ENCODE measurements around the gene ATP8B1. TPM values are rescaled to one million over a fixed set of nuclear protein-coding genes. Genes with fewer than 3 reads are reported as not detected.

ATP8B1 gene
- total RNA-seq, 1 donor = 46.7 TPM

- peak overlapping the region; percentile 6 for H3K4me3 ChIP-seq (ENCODE audit: insufficient read depth, low read length)
- peaks cover 23% of the 10 kb centered on the region for H3K4me1 ChIP-seq (ENCODE audit: insufficient read depth, low read length)
- peak overlapping the region; percentile 26 for H2AFZ ChIP-seq (ENCODE audit: low read length)
- peak overlapping the region; percentile 33 for H3K4me2 ChIP-seq (ENCODE audit: insufficient read depth, low read length)
- H3K27ac ChIP-seq (ENCODE audit: low read depth, low read length) = peak overlapping the region; percentile 78
- H3K36me3 ChIP-seq (ENCODE audit: insufficient read depth, low read length) = no peaks in the 10 kb centered on the region
- no peaks in the 10 kb centered on the region for H3K27me3 ChIP-seq (ENCODE audit: insufficient read depth, low read length)
- no peaks in the 10 kb centered on the region for H3K9me3 ChIP-seq (ENCODE audit: low read depth, low read length)
- TF ChIP-seq, protein P1, sequence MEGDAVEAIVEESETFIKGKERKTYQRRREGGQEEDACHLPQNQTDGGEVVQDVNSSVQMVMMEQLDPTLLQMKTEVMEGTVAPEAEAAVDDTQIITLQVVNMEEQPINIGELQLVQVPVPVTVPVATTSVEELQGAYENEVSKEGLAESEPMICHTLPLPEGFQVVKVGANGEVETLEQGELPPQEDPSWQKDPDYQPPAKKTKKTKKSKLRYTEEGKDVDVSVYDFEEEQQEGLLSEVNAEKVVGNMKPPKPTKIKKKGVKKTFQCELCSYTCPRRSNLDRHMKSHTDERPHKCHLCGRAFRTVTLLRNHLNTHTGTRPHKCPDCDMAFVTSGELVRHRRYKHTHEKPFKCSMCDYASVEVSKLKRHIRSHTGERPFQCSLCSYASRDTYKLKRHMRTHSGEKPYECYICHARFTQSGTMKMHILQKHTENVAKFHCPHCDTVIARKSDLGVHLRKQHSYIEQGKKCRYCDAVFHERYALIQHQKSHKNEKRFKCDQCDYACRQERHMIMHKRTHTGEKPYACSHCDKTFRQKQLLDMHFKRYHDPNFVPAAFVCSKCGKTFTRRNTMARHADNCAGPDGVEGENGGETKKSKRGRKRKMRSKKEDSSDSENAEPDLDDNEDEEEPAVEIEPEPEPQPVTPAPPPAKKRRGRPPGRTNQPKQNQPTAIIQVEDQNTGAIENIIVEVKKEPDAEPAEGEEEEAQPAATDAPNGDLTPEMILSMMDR (IDR thresholded peaks at IDR 0.05; ENCODE audit: extremely low read depth, low read depth, low read length) = no peak
- H3K79me2 ChIP-seq (ENCODE audit: insufficient read depth, low read length) = no peaks in the 10 kb centered on the region
- no peaks in the 10 kb centered on the region for H4K20me1 ChIP-seq (ENCODE audit: insufficient read depth, low read length)
- DNase-seq (ENCODE audit: insufficient read length, low spot score, missing footprints) = no peak
These were observed 42.5 kb upstream of the ATP8B1 start for GRCh38 chr18:57845605-57846074.

GRCh38 chr18:57844319-57844718 lies 41.2 kb upstream of the ATP8B1 start:
- Histone ChIP-seq H3K4me1 (ENCODE audit: insufficient read depth, low read length) (peaks cover 35% of the 10 kb centered on the region), H3K27ac (ENCODE audit: low read depth, low read length) (no peak overlapping the region), H3K9me3 (ENCODE audit: low read depth, low read length) (no peaks in the 10 kb centered on the region), H3K27me3 (ENCODE audit: insufficient read depth, low read length) (no peaks in the 10 kb centered on the region), H4K20me1 (ENCODE audit: insufficient read depth, low read length) (no peaks in the 10 kb centered on the region), H3K4me3 (ENCODE audit: insufficient read depth, low read length) (no peak overlapping the region), H3K36me3 (ENCODE audit: insufficient read depth, low read length) (no peaks in the 10 kb centered on the region), H3K4me2 (ENCODE audit: insufficient read depth, low read length) (no peak overlapping the region), H2AFZ (ENCODE audit: low read length) (no peak overlapping the region), H3K79me2 (ENCODE audit: insufficient read depth, low read length) (no peaks in the 10 kb centered on the region)
- no peak for DNase-seq (ENCODE audit: insufficient read length, low spot score, missing footprints)
- TF ChIP-seq, protein P1 (IDR thresholded peaks at IDR 0.05; ENCODE audit: extremely low read depth, low read depth, low read length) = no peak

- no peaks in the 10 kb centered on the region for H3K36me3 ChIP-seq (ENCODE audit: insufficient read depth, low read length)
- no peaks in the 10 kb centered on the region for H3K27me3 ChIP-seq (ENCODE audit: insufficient read depth, low read length)
- H4K20me1 ChIP-seq (ENCODE audit: insufficient read depth, low read length) = no peaks in the 10 kb centered on the region
- no peaks in the 10 kb centered on the region for H3K9me3 ChIP-seq (ENCODE audit: low read depth, low read length)
- H3K4me1 ChIP-seq (ENCODE audit: insufficient read depth, low read length) = peaks cover 36% of the 10 kb centered on the region
- TF ChIP-seq, protein P1 (IDR thresholded peaks at IDR 0.05; ENCODE audit: extremely low read depth, low read depth, low read length) = no peak
- no peak overlapping the region for H3K4me2 ChIP-seq (ENCODE audit: insufficient read depth, low read length)
- H2AFZ ChIP-seq (ENCODE audit: low read length) = no peak overlapping the region
- H3K4me3 ChIP-seq (ENCODE audit: insufficient read depth, low read length) = no peak overlapping the region
- H3K79me2 ChIP-seq (ENCODE audit: insufficient read depth, low read length) = no peaks in the 10 kb centered on the region
- H3K27ac ChIP-seq (ENCODE audit: low read depth, low read length) = no peak overlapping the region
- no peak for DNase-seq (ENCODE audit: insufficient read length, low spot score, missing footprints)
These were observed 40.3 kb upstream of the ATP8B1 start for GRCh38 chr18:57843386-57843785.

DNA sequence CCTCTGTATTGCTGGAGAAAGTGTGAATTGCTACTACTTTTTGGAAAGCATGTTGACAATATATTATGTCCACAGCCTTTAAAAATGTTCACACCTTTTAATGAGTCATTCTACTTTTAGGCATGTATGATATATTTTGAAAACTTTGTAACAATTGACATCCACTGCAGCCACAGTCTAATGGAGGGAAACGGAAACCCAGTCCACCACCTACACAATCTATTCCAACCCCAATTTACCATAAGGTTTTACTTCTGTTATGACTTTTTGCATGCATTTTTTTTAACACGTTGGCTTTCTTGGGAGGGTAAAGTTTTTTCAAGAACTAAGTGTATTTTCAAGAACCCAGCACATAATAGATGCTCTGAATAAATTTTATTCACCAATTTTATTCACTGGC lies 38.5 kb upstream of the ATP8B1 start:
- Histone ChIP-seq H3K9me3 (ENCODE audit: low read depth, low read length) (no peaks in the 10 kb centered on the region), H3K27ac (ENCODE audit: low read depth, low read length) (no peak overlapping the region), H3K36me3 (ENCODE audit: insufficient read depth, low read length) (no peaks in the 10 kb centered on the region), H3K4me1 (ENCODE audit: insufficient read depth, low read length) (peaks cover 29% of the 10 kb centered on the region), H3K4me2 (ENCODE audit: insufficient read depth, low read length) (no peak overlapping the region), H4K20me1 (ENCODE audit: insufficient read depth, low read length) (no peaks in the 10 kb centered on the region), H3K4me3 (ENCODE audit: insufficient read depth, low read length) (no peak overlapping the region), H3K79me2 (ENCODE audit: insufficient read depth, low read length) (no peaks in the 10 kb centered on the region), H2AFZ (ENCODE audit: low read length) (no peak overlapping the region), H3K27me3 (ENCODE audit: insufficient read depth, low read length) (no peaks in the 10 kb centered on the region)
- TF ChIP-seq, protein P1 (IDR thresholded peaks at IDR 0.05; ENCODE audit: extremely low read depth, low read depth, low read length) = no peak
- no peak for DNase-seq (ENCODE audit: insufficient read length, low spot score, missing footprints)
